Fibroblast of lung (primary cell): Measurements from ENCODE around the gene MOB4. TPM values are rescaled to one million over a fixed set of nuclear protein-coding genes. Genes with fewer than 3 reads are reported as not detected.
A peak's percentile ranks its signal among the peaks of the same experiment; 100 is the strongest.

Experiments
- DNase-seq, 2 donors: peaks; one replicate each; pipeline versions ENCODE4 v3.0.0 to v3.0.0-alpha.2; 2010; ENCODE audit warnings: low read depth in 2 of 2
- H2AFZ ChIP-seq: 2 replicates; pipeline ENCODE4 v1.5.1; 2012; ENCODE audit warnings: low read length, control low read depth, inconsistent platforms
- H3K27ac ChIP-seq: 2 replicates; pipeline ENCODE4 v1.5.1; 2011; ENCODE audit warnings: low read length, control low read depth; ENCODE audit not compliant: insufficient read depth
- H3K27me3 ChIP-seq: 2 replicates; pipeline ENCODE4 v1.5.1; 2011; ENCODE audit warnings: mild to moderate bottlenecking, low read length; ENCODE audit not compliant: control insufficient read depth, insufficient read depth
- H3K36me3 ChIP-seq: 2 replicates; pipeline ENCODE4 v1.5.1; 2011; ENCODE audit warnings: low read length; ENCODE audit not compliant: control insufficient read depth, insufficient read depth
- H3K4me1 ChIP-seq: 2 replicates; pipeline ENCODE4 v1.5.1; 2011; ENCODE audit warnings: low read length; ENCODE audit not compliant: control insufficient read depth, insufficient read depth; ENCODE audit errors: extremely low read depth
- H3K4me2 ChIP-seq: 2 replicates; pipeline ENCODE4 v1.5.1; 2011; ENCODE audit warnings: low read length, control low read depth; ENCODE audit not compliant: insufficient read depth; ENCODE audit errors: extremely low read depth
- H3K4me3 ChIP-seq, 4 experiments: fragments of 200-600 bp in 1 of 4; sonication (generic) in 1 of 4; replicated peaks in 1 of 4; 2 replicates each; pipeline ENCODE4 v1.5.1; 2011 to 2016; ENCODE audit warnings: low read length in 4 of 4, low read depth in 3 of 4, mild to moderate bottlenecking in 3 of 4, control low read depth in 2 of 4, inconsistent platforms in 1 of 4, mixed read lengths in 1 of 4; ENCODE audit not compliant: insufficient read depth in 1 of 4; ENCODE audit errors: control extremely low read depth in 1 of 4
- H3K79me2 ChIP-seq: 2 replicates; pipeline ENCODE4 v1.5.1; 2012; ENCODE audit warnings: mild to moderate bottlenecking, low read length, inconsistent platforms; ENCODE audit not compliant: control insufficient read depth, insufficient read depth
- H3K9ac ChIP-seq: 2 replicates; pipeline ENCODE4 v1.5.1; 2011; ENCODE audit warnings: mild to moderate bottlenecking, low read length, control low read depth; ENCODE audit not compliant: insufficient read depth
- H3K9me3 ChIP-seq: 2 replicates; pipeline ENCODE4 v1.5.1; 2012; ENCODE audit warnings: low read depth, low read length; ENCODE audit not compliant: control insufficient read depth, insufficient read depth
- H4K20me1 ChIP-seq: 2 replicates; pipeline ENCODE4 v1.5.1; 2011; ENCODE audit warnings: low read length; ENCODE audit not compliant: control insufficient read depth, insufficient read depth; ENCODE audit errors: extremely low read depth
- CTCF ChIP-seq, 2 donors: IDR thresholded peaks in 1 of 2; conservative IDR thresholded peaks in 1 of 2; 1 replicate in 1 of 2; 2 replicates in 1 of 2; pipeline ENCODE4 v1.5.1; 2011 to 2012; ENCODE audit warnings: low read length in 2 of 2, control low read depth in 1 of 2, inconsistent platforms in 1 of 2, low read depth in 1 of 2, mild to moderate bottlenecking in 1 of 2
- EZH2 ChIP-seq: IDR thresholded peaks from 2 replicates; pipeline ENCODE4 v1.5.1; 2012; ENCODE audit warnings: low read length, control low read depth, mild to moderate bottlenecking; ENCODE audit errors: missing control alignments
- polyA minus RNA-seq: library from RNA; depleted of rRNA, polyadenylated mRNA; stranded (reverse); fragments of >200 nt; gene quantifications from 2 replicates; pipeline ENCODE4 v1.2.3, GENCODE V29; 2011; ENCODE audit warnings: low replicate concordance
- polyA plus RNA-seq, 2 donors: library from polyadenylated mRNA; depleted of rRNA in 1 of 2; stranded (reverse) in 1 of 2; unstranded in 1 of 2; fragments of >200 nt; gene quantifications; 2 replicates each; pipeline ENCODE4 v1.2.1, GENCODE V29; 2011 to 2012; ENCODE audit warnings: missing spikeins in 1 of 2
- total RNA-seq: library from RNA; depleted of rRNA; stranded (reverse); fragments of >200 nt; gene quantifications from 2 replicates; pipeline ENCODE4 v1.2.1, GENCODE V29; 2014

MOB4 gene
- total RNA-seq (25.9 and 26.6 TPM in 2 replicates), polyA plus RNA-seq (61.9 and 70.5 TPM in 2 replicates), polyA minus RNA-seq (0.63 and 6.2 TPM in 2 replicates)
- 37.8 and 43.7 TPM in 2 replicates for polyA plus RNA-seq (2012)

- DNase-seq, result peak; percentile 91 to 95
- H2AFZ ChIP-seq, result peak within 1 kb of the TSS; percentile 90
- H4K20me1 ChIP-seq, result peaks cover 4% of the 10 kb centered on the region
- H3K79me2 ChIP-seq, result peaks cover 50% of the 10 kb centered on the region
- peaks cover 4% of the 10 kb centered on the region for H3K4me1 ChIP-seq
- H3K27me3 ChIP-seq, result no peaks in the 10 kb centered on the region
- peak within 1 kb of the TSS; percentile 95 for H3K4me2 ChIP-seq
- H3K36me3 ChIP-seq, result no peaks in the 10 kb centered on the region
- no peaks in the 10 kb centered on the region for H3K9me3 ChIP-seq
- H3K9ac ChIP-seq, result peak within 1 kb of the TSS; percentile 97
- H3K27ac ChIP-seq, result peak within 1 kb of the TSS; percentile 84
- peak within 1 kb of the TSS; percentile 83 to 97 (median 94) for H3K4me3 ChIP-seq
- TF ChIP-seq CTCF (conservative IDR thresholded peaks at IDR 0.05 in 1 of 2, IDR thresholded peaks at IDR 0.05 in 1 of 2; ENCODE audit: low read depth in 1 of 2, low read length in 2 of 2) (no peak), EZH2 (no peak)
These were observed at the start of gene MOB4 for GRCh38 chr2:197515739-197516392. TSS of gene MOB4 (plus strand) at chr2:197516066. CDS start at chr2:197516087, 21 bp downstream.

- Histone ChIP-seq H3K27me3 (no peaks in the 10 kb centered on the region), H3K27ac (no peak overlapping the region), H4K20me1 (no peaks in the 10 kb centered on the region), H3K79me2 (no peaks in the 10 kb centered on the region), H3K36me3 (peaks cover 5% of the 10 kb centered on the region), H3K4me3 (no peak overlapping the region), H3K9ac (no peak overlapping the region), H3K9me3 (no peaks in the 10 kb centered on the region), H2AFZ (no peak overlapping the region), H3K4me2 (no peak overlapping the region), H3K4me1 (no peaks in the 10 kb centered on the region)
- TF ChIP-seq CTCF (conservative IDR thresholded peaks at IDR 0.05 in 1 of 2, IDR thresholded peaks at IDR 0.05 in 1 of 2; ENCODE audit: low read depth in 1 of 2, low read length in 2 of 2) (no peak), EZH2 (no peak)
- no peak for DNase-seq
These were observed 43.7 kb upstream of the MOB4 start for GRCh38 chr2:197472166-197472565.

- Histone ChIP-seq H3K36me3 (peaks cover 5% of the 10 kb centered on the region), H3K4me3 (no peak overlapping the region), H3K79me2 (no peaks in the 10 kb centered on the region), H2AFZ (no peak overlapping the region), H3K27me3 (no peaks in the 10 kb centered on the region), H3K9ac (no peak overlapping the region), H3K27ac (no peak overlapping the region), H3K4me2 (no peak overlapping the region), H3K9me3 (no peaks in the 10 kb centered on the region), H3K4me1 (no peaks in the 10 kb centered on the region), H4K20me1 (no peaks in the 10 kb centered on the region)
- DNase-seq, result no peak
- TF ChIP-seq EZH2, result no peak
- TF ChIP-seq CTCF (conservative IDR thresholded peaks at IDR 0.05 in 1 of 2, IDR thresholded peaks at IDR 0.05 in 1 of 2; ENCODE audit: low read depth in 1 of 2, low read length in 2 of 2), result no peak
These were observed 38.1 kb upstream of the MOB4 start for GRCh38 chr2:197477797-197478196.
